GM12875 (cell line): ENCODE results near the gene RHEBL1.
A peak's percentile ranks its signal among the peaks of the same experiment; 100 is the strongest.

Source experiments
- H3K4me3 ChIP-seq: one replicate; pipeline ENCODE4 v1.5.1; 2011; ENCODE audit warnings: low read depth, low read length, control low read depth
- CTCF ChIP-seq: IDR thresholded peaks from 2 replicates; pipeline ENCODE4 v1.5.1; 2011; ENCODE audit warnings: low read depth, mild to moderate bottlenecking, control low read depth, inconsistent platforms, low read length, moderate library complexity, borderline replicate concordance; ENCODE audit not compliant: insufficient read depth

RHEBL1 gene

GRCh38 chr12:49019443-49020324, 50.1 kb downstream of the RHEBL1 start:
- H3K4me3 ChIP-seq: no peak overlapping the region
- TF ChIP-seq CTCF: peak; percentile 56

GRCh38 chr12:49019120-49019430, 50.7 kb downstream of the RHEBL1 start:
- no peak for TF ChIP-seq CTCF
- H3K4me3 ChIP-seq: peak overlapping the region; percentile 75

- TF ChIP-seq CTCF: peak; percentile 60
- peak within 1 kb of the TSS; percentile 75 for H3K4me3 ChIP-seq
Measured at GRCh38 chr12:49018261-49019119, 51.3 kb downstream of the RHEBL1 start, which contains the start of gene PRKAG1. Gene PRKAG1 (minus strand): TSS chr12:49018776. CDS start chr12:49018740, 36 bp downstream.

DNA sequence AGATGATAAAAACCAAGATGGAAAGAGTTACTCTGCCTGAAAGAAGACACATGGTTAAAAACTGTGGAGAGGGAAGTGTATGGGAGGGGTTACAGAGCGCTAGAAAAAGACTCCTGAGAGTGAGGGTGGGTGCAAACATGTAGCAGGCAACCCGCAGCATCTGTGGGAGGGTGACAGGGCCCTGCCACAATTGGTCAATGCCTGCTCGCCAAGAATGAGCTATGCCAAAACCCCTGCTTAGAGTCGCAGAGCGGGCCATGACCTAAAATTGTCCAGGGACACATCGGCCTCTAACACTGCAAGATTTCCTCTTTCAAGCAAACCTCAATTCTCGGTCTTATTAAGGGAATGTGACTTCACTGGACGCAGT, 51.9 kb downstream of the RHEBL1 start:
- no peak for TF ChIP-seq CTCF
- peak overlapping the region; percentile 75 for H3K4me3 ChIP-seq

- no peak overlapping the region for H3K4me3 ChIP-seq
- no peak for TF ChIP-seq CTCF
Measured at GRCh38 chr12:49015196-49015595, 54.6 kb downstream of the RHEBL1 start.
